ENCODE results near the gene CHTF8.

The CHTF8 gene

DNA sequence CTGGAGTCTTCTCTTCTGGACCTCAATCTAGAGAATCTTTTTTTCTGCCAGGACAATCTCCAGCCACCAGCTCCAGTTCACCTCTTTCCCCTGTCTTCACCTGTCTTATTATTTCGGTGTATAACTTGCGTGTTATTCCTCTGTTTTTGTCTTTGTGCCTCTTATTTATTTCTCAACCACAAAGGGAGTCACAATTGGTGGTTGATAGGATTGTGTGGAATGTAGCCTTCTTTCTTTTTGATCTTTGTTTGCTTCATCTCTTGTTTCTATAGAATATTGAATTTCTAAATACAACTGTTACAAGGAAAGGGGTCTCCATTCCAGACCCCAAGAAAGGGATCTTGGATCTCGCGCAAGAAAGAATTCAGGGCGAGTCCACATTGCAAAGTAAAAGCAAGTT, 62.9 kb downstream of the CHTF8 start:
- no peak for DNase-seq
- H3K27ac ChIP-seq: no peak overlapping the region
- no peaks in the 10 kb centered on the region for H3K27me3 ChIP-seq (ENCODE audit: insufficient read depth, low read depth, severe bottlenecking)
- no peaks in the 10 kb centered on the region for H3K36me3 ChIP-seq
- H3K4me3 ChIP-seq (ENCODE audit: low read depth, low read length): no peak overlapping the region
- no peaks in the 10 kb centered on the region for H3K9me3 ChIP-seq (ENCODE audit: severe bottlenecking)
- TF ChIP-seq, protein P1, sequence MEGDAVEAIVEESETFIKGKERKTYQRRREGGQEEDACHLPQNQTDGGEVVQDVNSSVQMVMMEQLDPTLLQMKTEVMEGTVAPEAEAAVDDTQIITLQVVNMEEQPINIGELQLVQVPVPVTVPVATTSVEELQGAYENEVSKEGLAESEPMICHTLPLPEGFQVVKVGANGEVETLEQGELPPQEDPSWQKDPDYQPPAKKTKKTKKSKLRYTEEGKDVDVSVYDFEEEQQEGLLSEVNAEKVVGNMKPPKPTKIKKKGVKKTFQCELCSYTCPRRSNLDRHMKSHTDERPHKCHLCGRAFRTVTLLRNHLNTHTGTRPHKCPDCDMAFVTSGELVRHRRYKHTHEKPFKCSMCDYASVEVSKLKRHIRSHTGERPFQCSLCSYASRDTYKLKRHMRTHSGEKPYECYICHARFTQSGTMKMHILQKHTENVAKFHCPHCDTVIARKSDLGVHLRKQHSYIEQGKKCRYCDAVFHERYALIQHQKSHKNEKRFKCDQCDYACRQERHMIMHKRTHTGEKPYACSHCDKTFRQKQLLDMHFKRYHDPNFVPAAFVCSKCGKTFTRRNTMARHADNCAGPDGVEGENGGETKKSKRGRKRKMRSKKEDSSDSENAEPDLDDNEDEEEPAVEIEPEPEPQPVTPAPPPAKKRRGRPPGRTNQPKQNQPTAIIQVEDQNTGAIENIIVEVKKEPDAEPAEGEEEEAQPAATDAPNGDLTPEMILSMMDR (IDR thresholded peaks at IDR 0.05; ENCODE audit: low read depth, low read length): no peak
